Uterus (tissue), 4 donors: ENCODE measurements around the gene DMD. TPM values are rescaled to one million over a fixed set of nuclear protein-coding genes. Genes with fewer than 3 reads are reported as not detected.

ENCODE experiments used
- DNase-seq, 2 donors: peaks; one replicate each; pipeline ENCODE4 v3.0.0-alpha.2; 2019 to 2020
- H3K27ac ChIP-seq, 2 donors: fragments of 200-600 bp; sonication (generic); 1 replicate in 1 of 2; 2 replicates in 1 of 2; pipeline ENCODE4 v1.5.1; 2016 to 2018
- H3K27me3 ChIP-seq, 2 donors: fragments of 200-600 bp; sonication (generic); one replicate each; pipeline ENCODE4 v1.5.1; 2018 to 2019; ENCODE audit warnings: control low read depth in 1 of 2
- H3K36me3 ChIP-seq, 2 donors: fragments of 200-600 bp; sonication (generic); one replicate each; pipeline ENCODE4 v1.5.1; 2019; ENCODE audit warnings: control low read depth in 1 of 2
- H3K4me1 ChIP-seq, 2 donors: fragments of 200-600 bp; sonication (generic); one replicate each; pipeline ENCODE4 v1.5.1; 2018 to 2019; ENCODE audit warnings: control low read depth in 1 of 2
- H3K4me3 ChIP-seq, 2 donors: fragments of 200-600 bp; sonication (generic); 1 replicate in 1 of 2; 2 replicates in 1 of 2; pipeline ENCODE4 v1.5.1; 2018 to 2019; ENCODE audit warnings: mild to moderate bottlenecking in 1 of 2
- H3K9me3 ChIP-seq, 2 donors: fragments of 200-600 bp; sonication (generic); one replicate each; pipeline ENCODE4 v1.5.1; 2019; ENCODE audit warnings: control low read depth in 1 of 2
- POLR2A ChIP-seq, 2 donors: fragments of 450-650 bp; IDR thresholded peaks; one replicate each; pipeline ENCODE4 v1.6.1; 2016; ENCODE audit warnings: antibody characterized with exemption in 2 of 2, mild to moderate bottlenecking in 1 of 2, moderate library complexity in 1 of 2
- intact Hi-C: fragments of 100-400 bp; cut with DNase I; formaldehyde crosslinking; loops from one replicate; pipeline ENCODE4 v1.15.1; 2023; ENCODE audit warnings: low total_unique reads
- total RNA-seq, 4 donors: library from RNA; depleted of rRNA in 3 of 4; stranded (reverse); fragments of >200 nt in 3 of 4; gene quantifications; one replicate each; pipeline versions ENCODE4 v1.1.0 to v1.2.4, GENCODE V29; 2014 to 2023
- TF ChIP-seq, protein P1 (sequence below), 4 experiments: fragments of 200-600 bp in 2 of 4; fragments of 450-650 bp in 2 of 4; sonication (generic) in 2 of 4; IDR thresholded peaks; one replicate each; pipeline ENCODE4 v1.5.1; 2016 to 2019; ENCODE audit warnings: antibody characterized with exemption in 4 of 4, mild to moderate bottlenecking in 2 of 4, moderate library complexity in 1 of 4
- donor health status: DM: yes; HTN: yes; CAD: no.

The DMD gene
- total RNA-seq, 4 donors from 2014 or later, result 73.8 to 147 (median 97.8) TPM

DNA sequence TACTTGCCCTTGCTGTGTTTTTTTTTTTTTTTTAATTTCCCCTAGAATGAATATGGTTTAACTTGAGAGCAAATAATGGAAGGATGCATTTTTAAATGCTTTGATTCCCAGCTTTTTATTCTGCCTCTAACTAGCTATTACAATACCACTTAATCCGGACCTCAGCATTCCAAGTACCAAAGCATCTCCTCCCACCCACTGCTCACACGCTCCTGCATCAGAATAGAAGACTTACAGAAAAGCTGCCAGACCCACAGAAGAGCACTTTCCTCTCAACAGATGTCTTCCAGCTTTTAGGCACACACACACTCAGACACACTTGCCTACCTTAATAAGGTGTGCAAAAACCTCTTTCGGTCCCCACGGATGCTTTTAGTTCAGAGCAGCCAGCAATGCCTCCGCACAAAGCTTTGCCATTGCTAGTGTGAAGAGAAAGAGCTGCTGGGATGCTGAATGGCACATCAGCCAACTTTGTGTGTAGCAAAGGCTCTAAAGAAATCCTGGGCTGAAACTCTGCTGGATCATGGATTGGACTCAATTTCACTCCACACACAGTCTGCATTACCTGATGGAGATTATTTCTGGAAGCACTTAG lies 1056.2 kb downstream of the DMD start:
- H3K27me3 ChIP-seq, result no peaks in the 10 kb centered on the region
- H3K27ac ChIP-seq, result no peak overlapping the region
- intact Hi-C loops, result no loop called here
- no peaks in the 10 kb centered on the region for H3K36me3 ChIP-seq
- DNase-seq, result no peak
- no peak overlapping the region for H3K4me3 ChIP-seq
- H3K4me1 ChIP-seq, result no peaks in the 10 kb centered on the region
- TF ChIP-seq POLR2A (IDR thresholded peaks at IDR 0.05), result no peak
- TF ChIP-seq, protein P1, sequence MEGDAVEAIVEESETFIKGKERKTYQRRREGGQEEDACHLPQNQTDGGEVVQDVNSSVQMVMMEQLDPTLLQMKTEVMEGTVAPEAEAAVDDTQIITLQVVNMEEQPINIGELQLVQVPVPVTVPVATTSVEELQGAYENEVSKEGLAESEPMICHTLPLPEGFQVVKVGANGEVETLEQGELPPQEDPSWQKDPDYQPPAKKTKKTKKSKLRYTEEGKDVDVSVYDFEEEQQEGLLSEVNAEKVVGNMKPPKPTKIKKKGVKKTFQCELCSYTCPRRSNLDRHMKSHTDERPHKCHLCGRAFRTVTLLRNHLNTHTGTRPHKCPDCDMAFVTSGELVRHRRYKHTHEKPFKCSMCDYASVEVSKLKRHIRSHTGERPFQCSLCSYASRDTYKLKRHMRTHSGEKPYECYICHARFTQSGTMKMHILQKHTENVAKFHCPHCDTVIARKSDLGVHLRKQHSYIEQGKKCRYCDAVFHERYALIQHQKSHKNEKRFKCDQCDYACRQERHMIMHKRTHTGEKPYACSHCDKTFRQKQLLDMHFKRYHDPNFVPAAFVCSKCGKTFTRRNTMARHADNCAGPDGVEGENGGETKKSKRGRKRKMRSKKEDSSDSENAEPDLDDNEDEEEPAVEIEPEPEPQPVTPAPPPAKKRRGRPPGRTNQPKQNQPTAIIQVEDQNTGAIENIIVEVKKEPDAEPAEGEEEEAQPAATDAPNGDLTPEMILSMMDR (IDR thresholded peaks at IDR 0.05), result no peak
- no peaks in the 10 kb centered on the region for H3K9me3 ChIP-seq

DNA sequence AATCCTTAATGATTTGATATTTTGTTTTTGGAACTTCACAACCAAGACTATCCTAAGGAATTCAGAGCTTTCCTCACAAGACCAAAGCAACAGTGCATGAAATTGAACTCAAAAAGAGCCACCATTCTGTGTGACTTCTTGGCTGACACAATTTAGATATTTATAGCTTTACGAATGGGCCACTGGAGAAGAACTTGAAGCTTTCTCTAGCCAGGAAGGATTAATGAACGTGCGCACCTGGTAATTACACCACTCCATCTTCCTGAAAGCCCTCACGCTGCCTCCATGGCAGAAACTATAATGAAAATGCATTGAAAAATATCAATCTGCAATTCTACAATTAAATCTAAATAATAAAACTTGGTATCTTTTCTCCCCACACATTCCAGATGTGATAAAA lies 1057.8 kb downstream of the DMD start:
- Histone ChIP-seq H3K27ac (no peak overlapping the region), H3K4me1 (no peaks in the 10 kb centered on the region), H3K9me3 (no peaks in the 10 kb centered on the region), H3K36me3 (no peaks in the 10 kb centered on the region), H3K27me3 (no peaks in the 10 kb centered on the region), H3K4me3 (no peak overlapping the region)
- intact Hi-C loops, result no loop called here
- TF ChIP-seq POLR2A (IDR thresholded peaks at IDR 0.05), result no peak
- TF ChIP-seq, protein P1 (IDR thresholded peaks at IDR 0.05), result no peak
- no peak for DNase-seq

DNA sequence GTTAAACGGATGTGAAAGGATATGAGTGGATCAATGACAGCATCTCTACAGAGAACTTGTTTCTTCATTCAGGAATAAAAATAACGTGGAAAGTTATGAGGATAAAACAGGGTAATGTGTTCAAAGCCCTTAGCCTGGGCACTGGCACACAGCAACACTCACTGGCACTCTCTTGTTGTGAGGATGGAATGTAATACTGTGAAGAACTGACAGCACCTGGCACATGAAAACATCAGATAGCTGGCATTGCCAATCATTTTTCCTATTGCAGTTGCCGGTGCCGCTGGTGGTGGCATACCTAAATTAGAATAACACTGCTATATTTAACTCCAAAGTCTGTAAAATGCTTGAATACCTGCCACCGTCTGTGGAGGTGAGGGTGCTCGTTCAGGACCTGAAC lies 1061.2 kb downstream of the DMD start:
- Histone ChIP-seq H3K27me3 (no peaks in the 10 kb centered on the region), H3K4me1 (no peaks in the 10 kb centered on the region), H3K9me3 (no peaks in the 10 kb centered on the region), H3K36me3 (no peaks in the 10 kb centered on the region), H3K27ac (no peak overlapping the region), H3K4me3 (no peak overlapping the region)
- DNase-seq, result no peak
- intact Hi-C loops, result no loop called here
- no peak for TF ChIP-seq POLR2A (IDR thresholded peaks at IDR 0.05)
- TF ChIP-seq, protein P1 (IDR thresholded peaks at IDR 0.05), result no peak

GRCh38 chrX:32141841-32142240 lies 1069.5 kb downstream of the DMD start:
- intact Hi-C loops, result no loop called here
- DNase-seq, result no peak
- no peak overlapping the region for H3K27ac ChIP-seq
- no peaks in the 10 kb centered on the region for H3K9me3 ChIP-seq
- no peaks in the 10 kb centered on the region for H3K36me3 ChIP-seq
- peaks cover 0 to 3% of the 10 kb centered on the region in 2 donors for H3K27me3 ChIP-seq
- TF ChIP-seq, protein P1 (IDR thresholded peaks at IDR 0.05), result no peak
- no peaks in the 10 kb centered on the region for H3K4me1 ChIP-seq
- H3K4me3 ChIP-seq, result no peak overlapping the region

GRCh38 chrX:32139476-32139875 lies 1071.9 kb downstream of the DMD start:
- intact Hi-C loops, result no loop called here
- no peak for TF ChIP-seq POLR2A (IDR thresholded peaks at IDR 0.05)
- TF ChIP-seq, protein P1 (IDR thresholded peaks at IDR 0.05), result no peak
- Histone ChIP-seq H3K27me3 (peaks cover 0 to 3% of the 10 kb centered on the region in 2 donors), H3K9me3 (no peaks in the 10 kb centered on the region), H3K4me3 (no peak overlapping the region), H3K36me3 (no peaks in the 10 kb centered on the region), H3K4me1 (no peaks in the 10 kb centered on the region), H3K27ac (no peak overlapping the region)
- DNase-seq, result no peak
